H1 (cell line): ENCODE data around the gene HSPA1B. TPM values are rescaled to one million over a fixed set of nuclear protein-coding genes. Genes with fewer than 3 reads are reported as not detected.
"Not testable (repeated sequence)": the region's sequence is repeated elsewhere in the genome, so short reads cannot be mapped to it uniquely, and the experiment has no call there.

ENCODE experiments used
- CTCF ChIA-PET: fragments of 300-600 bp; sonication (Branson Sonifier 250); formaldehyde crosslinking; loops from one replicate; lab custom pipeline; 2021; ENCODE audit not compliant: partially characterized antibody; lab: Charles Lee
- POLR2A ChIA-PET: fragments of 300-600 bp; sonication (Branson Sonifier 250); formaldehyde crosslinking; loops from one replicate; lab custom pipeline; 2021; ENCODE audit warnings: inconsistent platforms; ENCODE audit not compliant: partially characterized antibody; lab: Charles Lee
- DNase-seq, 2 experiments: peaks; one replicate each; pipeline versions ENCODE4 v3.0.0 to v3.0.0-alpha.2; 2010 to 2022; ENCODE audit warnings: low spot score in 2 of 2, low read depth in 1 of 2, mixed read lengths in 1 of 2
- FAIRE-seq: peaks from 2 replicates; lab custom pipeline; 2011; peaks lifted over from hg19 to GRCh38; lab: Jason Lieb, UNC
- H2AFZ ChIP-seq: 2 replicates; pipeline ENCODE4 v1.8.1; 2012; ENCODE audit warnings: low read length, inconsistent platforms
- H2AK5ac ChIP-seq: 2 replicates; pipeline ENCODE4 v1.6.1; 2013; ENCODE audit warnings: low read depth, low read length
- H2BK120ac ChIP-seq: replicated peaks from 2 replicates; pipeline ENCODE3; 2013; ENCODE audit warnings: low read depth, low read length, inconsistent platforms
- H2BK12ac ChIP-seq: 2 replicates; pipeline ENCODE4 v1.6.1; 2013; ENCODE audit warnings: low read depth, low read length
- H2BK15ac ChIP-seq: 2 replicates; pipeline ENCODE4 v1.6.1; 2013; ENCODE audit warnings: low read length
- H2BK20ac ChIP-seq: 2 replicates; pipeline ENCODE4 v1.6.1; 2013; ENCODE audit warnings: low read length
- H2BK5ac ChIP-seq: 2 replicates; pipeline ENCODE4 v1.6.1; 2013; ENCODE audit warnings: low read depth, low read length
- H3K14ac ChIP-seq: 2 replicates; pipeline ENCODE4 v1.6.1; 2013; ENCODE audit warnings: inconsistent platforms; ENCODE audit not compliant: insufficient read length
- H3K18ac ChIP-seq: 2 replicates; pipeline ENCODE4 v1.6.1; 2013; ENCODE audit warnings: low read length; ENCODE audit errors: extremely low read depth
- H3K23ac ChIP-seq: 2 replicates; pipeline ENCODE4 v1.6.1; 2013; ENCODE audit warnings: inconsistent platforms; ENCODE audit not compliant: insufficient read length
- H3K23me2 ChIP-seq: 2 replicates; pipeline ENCODE4 v1.6.1; 2013; ENCODE audit warnings: low read depth, low read length
- H3K27ac ChIP-seq: 2 replicates; pipeline ENCODE4 v1.6.1; 2011; ENCODE audit warnings: low read depth, low read length, inconsistent platforms
- H3K27me3 ChIP-seq, 4 experiments: replicated peaks in 1 of 4; 1 replicate in 1 of 4; 2 replicates in 3 of 4; pipeline versions ENCODE4 v1.6.1 to v1.8.1; 2011 to 2013; ENCODE audit warnings: low read length in 3 of 4, mild to moderate bottlenecking in 3 of 4, inconsistent platforms in 2 of 4, mixed read lengths in 2 of 4, moderate library complexity in 1 of 4; ENCODE audit not compliant: control insufficient read depth in 3 of 4, insufficient read depth in 3 of 4; ENCODE audit errors: extremely low read depth in 1 of 4
- H3K36me3 ChIP-seq, 4 experiments: 2 replicates each; pipeline versions ENCODE4 v1.6.1 to v1.8.1; 2011 to 2013; ENCODE audit warnings: mild to moderate bottlenecking in 4 of 4, low read length in 3 of 4, moderate library complexity in 2 of 4, control low read depth in 1 of 4, inconsistent platforms in 1 of 4; ENCODE audit not compliant: insufficient read depth in 4 of 4, control insufficient read depth in 2 of 4
- H3K4ac ChIP-seq: replicated peaks from 2 replicates; pipeline ENCODE3; 2013; ENCODE audit warnings: low read length, low read depth, mixed read lengths, inconsistent platforms; ENCODE audit not compliant: insufficient read length
- H3K4me1 ChIP-seq, 4 experiments: replicated peaks in 1 of 4; 1 replicate in 1 of 4; 2 replicates in 3 of 4; pipeline versions ENCODE4 v1.6.1 to v1.8.1; 2011 to 2013; ENCODE audit warnings: low read length in 3 of 4, inconsistent platforms in 2 of 4, mixed read lengths in 1 of 4; ENCODE audit not compliant: insufficient read depth in 4 of 4, control insufficient read depth in 3 of 4
- H3K4me2 ChIP-seq, 2 experiments: 2 replicates each; pipeline versions ENCODE4 v1.6.1 to v1.8.1; 2011 to 2013; ENCODE audit warnings: low read depth in 2 of 2, low read length in 2 of 2, control low read depth in 1 of 2, inconsistent platforms in 1 of 2, mild to moderate bottlenecking in 1 of 2; ENCODE audit not compliant: insufficient read depth in 1 of 2
- H3K4me3 ChIP-seq, 4 experiments: fragments of 200-600, 300-600 bp in 1 of 4; sonication (generic), shearing (Covaris generic), sonication (Bioruptor Twin) in 1 of 4; 2 replicates each; pipeline versions ENCODE4 v1.5.1 to v1.8.1; 2011 to 2016; ENCODE audit warnings: low read length in 4 of 4, low read depth in 3 of 4, control low read depth in 2 of 4, inconsistent platforms in 2 of 4, mild to moderate bottlenecking in 2 of 4, mixed read lengths in 1 of 4, moderate library complexity in 1 of 4; ENCODE audit not compliant: insufficient read depth in 2 of 4; ENCODE audit errors: extremely low read depth in 1 of 4
- H3K56ac ChIP-seq: replicated peaks from 2 replicates; pipeline ENCODE3; 2013; ENCODE audit warnings: low read depth, mild to moderate bottlenecking, mixed read lengths, low read length, inconsistent platforms; ENCODE audit not compliant: insufficient read length
- H3K79me1 ChIP-seq: 2 replicates; pipeline ENCODE4 v1.6.1; 2013; ENCODE audit warnings: low read depth, low read length, control low read depth
- H3K79me2 ChIP-seq, 2 experiments: 2 replicates each; pipeline versions ENCODE4 v1.6.1 to v1.8.1; 2012 to 2013; ENCODE audit warnings: low read length in 2 of 2, mild to moderate bottlenecking in 2 of 2, inconsistent platforms in 1 of 2; ENCODE audit not compliant: insufficient read depth in 2 of 2, control insufficient read depth in 1 of 2
- H3K9ac ChIP-seq, 4 experiments: replicated peaks in 1 of 4; 1 replicate in 1 of 4; 2 replicates in 3 of 4; pipeline versions ENCODE4 v1.6.1 to v1.8.1; 2011 to 2013; ENCODE audit warnings: low read depth in 3 of 4, low read length in 3 of 4, control low read depth in 2 of 4, mild to moderate bottlenecking in 2 of 4, moderate library complexity in 2 of 4, inconsistent platforms in 1 of 4; ENCODE audit errors: extremely low read depth in 1 of 4
- H3K9me3 ChIP-seq, 2 experiments: 2 replicates each; pipeline versions ENCODE4 v1.6.1 to v1.8.1; 2012 to 2013; ENCODE audit warnings: mild to moderate bottlenecking in 2 of 2, moderate library complexity in 2 of 2, control low read depth in 1 of 2, inconsistent platforms in 1 of 2, low read depth in 1 of 2, low read length in 1 of 2, mixed read lengths in 1 of 2; ENCODE audit not compliant: insufficient read depth in 2 of 2
- H4K20me1 ChIP-seq, 2 experiments: replicated peaks in 1 of 2; 2 replicates each; pipeline versions ENCODE3 to v1.8.1; 2011 to 2013; ENCODE audit warnings: inconsistent platforms in 2 of 2, low read length in 2 of 2, mild to moderate bottlenecking in 1 of 2; ENCODE audit not compliant: insufficient read depth in 2 of 2, control insufficient read depth in 1 of 2
- H4K5ac ChIP-seq: 2 replicates; pipeline ENCODE4 v1.6.1; 2013; ENCODE audit warnings: low read length, low read depth, mixed read lengths, inconsistent platforms; ENCODE audit not compliant: insufficient read length
- H4K8ac ChIP-seq: 2 replicates; pipeline ENCODE4 v1.8.0; 2013; ENCODE audit warnings: mild to moderate bottlenecking, moderate library complexity, low read length, inconsistent platforms; ENCODE audit not compliant: insufficient read depth; ENCODE audit errors: extremely low read depth
- H4K91ac ChIP-seq: replicated peaks from 2 replicates; pipeline ENCODE3; 2013; ENCODE audit warnings: low read length, mixed read lengths, inconsistent platforms; ENCODE audit not compliant: insufficient read length
- WGBS, 2 experiments: shearing (Covaris generic) in 1 of 2; methylation state at CpG; one replicate each; pipeline versions ENCODE4 v1.1.6 to v1.1.7; 2013 to 2015; ENCODE audit warnings: low lambda C conversion rate in 2 of 2, mixed read lengths in 2 of 2, inconsistent platforms in 1 of 2, low coverage in 1 of 2, missing lambda C conversion rate in 1 of 2; ENCODE audit not compliant: insufficient replicate concordance in 2 of 2, insufficient coverage in 1 of 2, insufficient read length in 1 of 2; ENCODE audit errors: extremely low coverage in 1 of 2, missing lambda C conversion rate in 1 of 2; 5-methylcytosine and 5-hydroxymethylcytosine counted together
- polyA plus RNA-seq, 7 experiments: library from polyadenylated mRNA; depleted of rRNA in 3 of 7; stranded (reverse) in 5 of 7; unstranded in 2 of 7; fragments of >200 nt in 5 of 7; fragments of 200-250 nt in 2 of 7; gene quantifications; 1 replicate in 5 of 7; 2 replicates in 1 of 7; 4 replicates in 1 of 7; pipeline versions ENCODE4 v1.2.1 to v1.2.3, GENCODE V29; 2011 to 2013; ENCODE audit warnings: missing spikeins in 2 of 7, mixed read lengths in 2 of 7
- total RNA-seq: library from RNA; stranded (reverse); fragmentation: NEBNext Ultra II Directional; extraction: Animal tissue kit (Norgen Biotek cat#: 25700); gene quantifications from 2 replicates; pipeline ENCODE4 v1.2.1, GENCODE V29; 2021

Gene HSPA1B
- total and polyA plus RNA-seq, 2 of the 8 experiments (the other 6 are each of a cell fraction or from before 2014, with no cell fraction given), result 36.6 to 76.6 TPM

DNA sequence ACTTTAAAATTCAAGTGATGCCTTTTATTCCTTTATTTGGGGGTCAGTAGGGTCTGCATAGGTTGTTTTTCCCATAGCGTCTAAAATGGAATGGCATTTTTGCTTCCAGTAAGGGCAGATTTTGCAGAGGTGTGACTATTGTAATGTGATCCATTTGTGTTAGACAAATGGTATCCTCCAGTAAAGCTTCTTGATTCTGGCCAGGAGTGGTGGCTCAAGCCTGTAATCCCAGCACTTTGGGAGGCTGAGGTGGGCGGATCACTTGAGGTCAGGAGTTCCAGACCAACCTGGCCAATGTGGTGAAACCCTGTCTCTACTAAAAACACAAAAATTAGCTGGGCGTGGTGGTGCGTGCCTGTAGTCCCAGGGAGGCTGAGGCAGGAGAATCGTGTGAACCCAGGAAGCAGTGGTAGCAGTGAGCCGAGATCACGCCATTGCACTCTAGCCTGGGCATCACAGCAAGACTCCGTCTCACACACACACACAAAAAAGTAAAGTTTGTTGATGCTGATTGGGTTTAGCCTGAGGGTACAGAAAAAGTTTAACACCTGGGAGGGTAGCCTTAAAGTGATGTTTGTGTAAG, 9.5 kb upstream of the HSPA1B start:
- H2BK120ac ChIP-seq, H4K20me1 ChIP-seq, DNase-seq, H2AK5ac ChIP-seq, H4K5ac ChIP-seq, H3K9me3 ChIP-seq, H3K18ac ChIP-seq, H3K4me1 ChIP-seq, H4K8ac ChIP-seq, H2AFZ ChIP-seq, H4K91ac ChIP-seq, H3K36me3 ChIP-seq, H2BK15ac ChIP-seq, H3K4ac ChIP-seq, H3K27me3 ChIP-seq, CTCF ChIA-PET, H2BK12ac ChIP-seq, H2BK5ac ChIP-seq, H3K79me2 ChIP-seq, H3K9ac ChIP-seq, H2BK20ac ChIP-seq, H3K56ac ChIP-seq, H3K27ac ChIP-seq, H3K14ac ChIP-seq, H3K79me1 ChIP-seq, FAIRE-seq, H3K23ac ChIP-seq: not testable (repeated sequence)
- 87% methylated on average over 8 of the region's 8 CpGs; no CpG with 5 or more reads in 1 of the 2 experiments for WGBS, 2 experiments
- peak overlapping the region in 3 of 4 experiments; percentile 2 to 46 (median 18); a peak in 4 of 8 replicates for H3K4me3 ChIP-seq
- H3K4me2 ChIP-seq, result peak overlapping the region; percentile 51 to 55; a peak in 3 of 4 replicates
- peaks cover 12% of the 10 kb centered on the region for H3K23me2 ChIP-seq
- POLR2A ChIA-PET, result interaction anchor here (0.6 to 10.9 kb wide), 7 partner anchors 8 to 104 kb away, joined by 3 to 136 read pairs (median 4); partner anchors contain the start of gene HSPA1B
